ENCODE measurements around the gene TENM4.

Gene TENM4

GRCh38 chr11:79332017-79332416, 108.8 kb downstream of the TENM4 start:
- DNase-seq (ENCODE audit: low read depth): no peak
- TF ChIP-seq, protein P1, sequence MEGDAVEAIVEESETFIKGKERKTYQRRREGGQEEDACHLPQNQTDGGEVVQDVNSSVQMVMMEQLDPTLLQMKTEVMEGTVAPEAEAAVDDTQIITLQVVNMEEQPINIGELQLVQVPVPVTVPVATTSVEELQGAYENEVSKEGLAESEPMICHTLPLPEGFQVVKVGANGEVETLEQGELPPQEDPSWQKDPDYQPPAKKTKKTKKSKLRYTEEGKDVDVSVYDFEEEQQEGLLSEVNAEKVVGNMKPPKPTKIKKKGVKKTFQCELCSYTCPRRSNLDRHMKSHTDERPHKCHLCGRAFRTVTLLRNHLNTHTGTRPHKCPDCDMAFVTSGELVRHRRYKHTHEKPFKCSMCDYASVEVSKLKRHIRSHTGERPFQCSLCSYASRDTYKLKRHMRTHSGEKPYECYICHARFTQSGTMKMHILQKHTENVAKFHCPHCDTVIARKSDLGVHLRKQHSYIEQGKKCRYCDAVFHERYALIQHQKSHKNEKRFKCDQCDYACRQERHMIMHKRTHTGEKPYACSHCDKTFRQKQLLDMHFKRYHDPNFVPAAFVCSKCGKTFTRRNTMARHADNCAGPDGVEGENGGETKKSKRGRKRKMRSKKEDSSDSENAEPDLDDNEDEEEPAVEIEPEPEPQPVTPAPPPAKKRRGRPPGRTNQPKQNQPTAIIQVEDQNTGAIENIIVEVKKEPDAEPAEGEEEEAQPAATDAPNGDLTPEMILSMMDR (conservative IDR thresholded peaks at IDR 0.05; ENCODE audit: low read depth, low read length): no peak
- no peak overlapping the region for H3K4me3 ChIP-seq (ENCODE audit: low read depth, low read length)

GRCh38 chr11:79331203-79331901, 109.5 kb downstream of the TENM4 start:
- TF ChIP-seq, protein P1 (conservative IDR thresholded peaks at IDR 0.05; ENCODE audit: low read depth, low read length): no peak
- H3K4me3 ChIP-seq (ENCODE audit: low read depth, low read length): no peak overlapping the region
- DNase-seq (ENCODE audit: low read depth): no peak

DNA sequence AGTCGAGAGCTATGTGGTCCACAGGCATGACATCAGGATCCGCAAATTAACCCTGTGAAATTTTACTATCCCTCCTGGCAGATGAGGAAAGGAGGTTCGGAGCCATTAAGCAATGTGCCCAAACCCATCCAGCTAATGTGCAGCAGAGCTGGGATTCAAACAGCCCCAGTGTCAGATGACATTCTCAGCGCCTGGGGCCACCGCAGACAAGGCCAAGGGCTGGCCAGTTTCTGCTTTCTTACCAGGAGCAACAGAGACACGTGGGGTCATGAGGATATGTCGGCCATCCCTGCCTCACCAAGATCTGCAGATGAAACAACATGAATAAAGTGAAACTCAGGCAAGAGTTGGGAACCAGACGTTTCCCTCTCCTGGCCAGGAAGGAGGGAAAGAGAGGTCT, 110.2 kb downstream of the TENM4 start:
- H3K4me3 ChIP-seq (ENCODE audit: low read depth, low read length): no peak overlapping the region
- DNase-seq (ENCODE audit: low read depth): no peak
- TF ChIP-seq, protein P1 (conservative IDR thresholded peaks at IDR 0.05; ENCODE audit: low read depth, low read length): no peak

DNA sequence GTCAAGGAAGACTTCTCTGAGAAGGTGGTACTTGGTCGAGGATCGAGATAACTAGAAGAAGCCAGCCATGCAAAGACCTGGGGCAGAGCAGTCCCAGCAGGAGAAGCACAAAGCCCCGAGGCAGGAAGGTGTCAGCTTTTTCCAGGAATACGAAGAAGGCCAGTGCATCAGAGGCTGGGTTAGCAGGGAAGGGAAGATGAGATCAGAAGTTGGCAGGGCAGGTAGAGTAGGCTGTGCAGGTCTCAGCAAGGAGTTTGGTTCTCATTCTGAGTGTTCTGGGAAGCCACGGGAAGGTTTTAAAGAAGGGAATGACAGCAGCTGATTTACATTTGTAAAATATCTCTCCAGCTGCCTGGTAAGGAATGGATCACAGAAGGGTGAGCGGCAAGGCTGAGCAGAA, 111.3 kb downstream of the TENM4 start:
- no peak for DNase-seq (ENCODE audit: low read depth)
- TF ChIP-seq, protein P1 (conservative IDR thresholded peaks at IDR 0.05; ENCODE audit: low read depth, low read length): no peak
- H3K4me3 ChIP-seq (ENCODE audit: low read depth, low read length): no peak overlapping the region

GRCh38 chr11:79328402-79328801, 112.4 kb downstream of the TENM4 start:
- H3K4me3 ChIP-seq (ENCODE audit: low read depth, low read length): no peak overlapping the region
- TF ChIP-seq, protein P1 (conservative IDR thresholded peaks at IDR 0.05; ENCODE audit: low read depth, low read length): no peak
- DNase-seq (ENCODE audit: low read depth): no peak

- TF ChIP-seq, protein P1 (conservative IDR thresholded peaks at IDR 0.05; ENCODE audit: low read depth, low read length): no peak
- H3K4me3 ChIP-seq (ENCODE audit: low read depth, low read length): no peak overlapping the region
- DNase-seq (ENCODE audit: low read depth): no peak
Observed at GRCh38 chr11:79325851-79326250, 115.0 kb downstream of the TENM4 start.

DNA sequence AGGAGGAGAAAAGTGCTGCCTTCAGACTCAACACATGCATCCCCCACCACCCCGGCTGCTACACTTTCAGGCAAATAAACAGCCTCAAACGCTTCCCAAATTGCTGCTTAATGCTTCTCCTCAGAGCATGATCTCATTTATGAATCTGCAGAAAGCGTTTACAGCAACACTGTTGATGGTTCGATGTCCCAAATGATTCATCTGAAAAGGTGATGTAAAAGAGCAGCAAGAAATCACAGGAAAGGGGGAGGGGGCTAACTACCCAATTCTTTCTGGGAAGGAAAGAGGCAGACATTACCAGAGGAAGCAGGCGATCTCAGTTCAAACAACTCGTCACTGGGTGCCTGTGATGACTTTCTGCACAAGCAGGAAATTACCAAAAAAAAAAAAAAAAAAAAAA, 119.6 kb downstream of the TENM4 start:
- no peak overlapping the region for H3K4me3 ChIP-seq (ENCODE audit: low read depth, low read length)
- no peak for DNase-seq (ENCODE audit: low read depth)
- TF ChIP-seq, protein P1 (conservative IDR thresholded peaks at IDR 0.05; ENCODE audit: low read depth, low read length): no peak

All from choroid plexus epithelial cell (primary cell).